Measurements from ENCODE around the gene STAT1.

- no peak for TF ChIP-seq POLR2A (IDR thresholded peaks at IDR 0.05)
- TF ChIP-seq CTCF (IDR thresholded peaks at IDR 0.05), result no peak
Measured at GRCh38 chr2:190981333-190981732, 32.6 kb downstream of the STAT1 start.
